Erythroblast (primary cell): Measurements from ENCODE around the gene UFSP1.

ENCODE experiments used
- GATA1 ChIP-seq: IDR thresholded peaks from 2 replicates; pipeline ENCODE4 v1.6.1; 2011; ENCODE audit warnings: low read depth, mild to moderate bottlenecking, control low read depth, low read length, moderate library complexity
- POLR2A ChIP-seq: IDR thresholded peaks from 2 replicates; pipeline ENCODE4 v1.6.1; 2011; ENCODE audit warnings: mild to moderate bottlenecking, low read length

GRCh38 chr7:100886142-100886935 lies 3.2 kb downstream of the UFSP1 start:
- TF ChIP-seq POLR2A (no peak), GATA1 (no peak)
